H9 (cell line): ENCODE results near the gene HDLBP. TPM values are rescaled to one million over a fixed set of nuclear protein-coding genes. Genes with fewer than 3 reads are reported as not detected.

ENCODE experiments used
- DNase-seq: peaks from one replicate; pipeline ENCODE4 v3.0.0-alpha.2; 2017
- H2AFZ ChIP-seq: one replicate; pipeline ENCODE4 v1.6.1; 2013; ENCODE audit warnings: mild to moderate bottlenecking, low read length, control low read depth, moderate library complexity
- H2AK5ac ChIP-seq: 2 replicates; pipeline ENCODE4 v1.6.1; 2013; ENCODE audit warnings: low read length, control low read depth, mixed read lengths; ENCODE audit not compliant: insufficient read length
- H2BK120ac ChIP-seq: one replicate; pipeline ENCODE4 v1.6.1; 2013; ENCODE audit warnings: low read depth, mild to moderate bottlenecking, low read length, control low read depth, inconsistent platforms; ENCODE audit not compliant: poor library complexity, severe bottlenecking
- H2BK12ac ChIP-seq: 2 replicates; pipeline ENCODE4 v1.6.1; 2013; ENCODE audit warnings: low read length, control low read depth, mixed read lengths, low read depth; ENCODE audit not compliant: insufficient read length
- H2BK15ac ChIP-seq: 2 replicates; pipeline ENCODE4 v1.6.1; 2013; ENCODE audit warnings: low read depth, low read length, control low read depth
- H2BK20ac ChIP-seq: one replicate; pipeline ENCODE4 v1.6.1; 2013; ENCODE audit warnings: low read depth, mild to moderate bottlenecking, low read length, control low read depth, inconsistent platforms; ENCODE audit not compliant: poor library complexity, severe bottlenecking
- H2BK5ac ChIP-seq: 2 replicates; pipeline ENCODE4 v1.6.1; 2013; ENCODE audit warnings: low read length, control low read depth, mixed read lengths; ENCODE audit not compliant: insufficient read length
- H3K14ac ChIP-seq: 2 replicates; pipeline ENCODE4 v1.6.1; 2013; ENCODE audit warnings: low read length, control low read depth; ENCODE audit not compliant: insufficient read depth
- H3K18ac ChIP-seq: 2 replicates; pipeline ENCODE4 v1.6.1; 2013; ENCODE audit warnings: low read depth, mild to moderate bottlenecking, mixed read lengths, low read length, control low read depth; ENCODE audit not compliant: insufficient read length
- H3K23ac ChIP-seq: 2 replicates; pipeline ENCODE4 v1.6.1; 2013; ENCODE audit warnings: low read length, control low read depth, mixed read lengths, low read depth; ENCODE audit not compliant: insufficient read length
- H3K23me2 ChIP-seq: 2 replicates; pipeline ENCODE4 v1.6.1; 2013; ENCODE audit warnings: low read depth, mild to moderate bottlenecking, mixed read lengths, low read length, control low read depth; ENCODE audit not compliant: insufficient read length, poor library complexity, severe bottlenecking
- H3K27ac ChIP-seq: 2 replicates; pipeline ENCODE4 v1.5.1; 2013; ENCODE audit warnings: low read length, control low read depth, mixed read lengths, low read depth; ENCODE audit not compliant: insufficient read length
- H3K27me3 ChIP-seq: 2 replicates; pipeline ENCODE4 v1.6.1; 2013; ENCODE audit warnings: low read length, control low read depth, inconsistent platforms; ENCODE audit not compliant: insufficient read depth
- H3K4ac ChIP-seq: 2 replicates; pipeline ENCODE4 v1.6.1; 2013; ENCODE audit warnings: low read depth, mild to moderate bottlenecking, control low read depth, inconsistent platforms, low read length, moderate library complexity
- H3K4me1 ChIP-seq: 2 replicates; pipeline ENCODE4 v1.6.1; 2013; ENCODE audit warnings: low read length, control low read depth, inconsistent platforms; ENCODE audit not compliant: insufficient read depth
- H3K4me2 ChIP-seq: 2 replicates; pipeline ENCODE4 v1.6.1; 2013; ENCODE audit warnings: low read length, control low read depth, mixed read lengths; ENCODE audit not compliant: insufficient read length, insufficient read depth
- H3K56ac ChIP-seq: 2 replicates; pipeline ENCODE4 v1.6.1; 2013; ENCODE audit warnings: low read depth, mild to moderate bottlenecking, mixed read lengths, low read length, control low read depth; ENCODE audit not compliant: insufficient read length
- H3K79me1 ChIP-seq: 2 replicates; pipeline ENCODE4 v1.6.1; 2013; ENCODE audit warnings: low read depth, mild to moderate bottlenecking, moderate library complexity, low read length, control low read depth, inconsistent platforms; ENCODE audit not compliant: insufficient read depth, poor library complexity, severe bottlenecking
- H3K79me2 ChIP-seq: 2 replicates; pipeline ENCODE4 v1.6.1; 2013; ENCODE audit warnings: low read length, control low read depth, inconsistent platforms; ENCODE audit not compliant: insufficient read depth
- H3K9ac ChIP-seq: 2 replicates; pipeline ENCODE4 v1.6.1; 2013; ENCODE audit warnings: low read length, control low read depth, mixed read lengths; ENCODE audit not compliant: insufficient read length; ENCODE audit errors: extremely low read depth
- H3K9me3 ChIP-seq: one replicate; pipeline ENCODE4 v1.6.1; 2013; ENCODE audit warnings: low read depth, low read length, inconsistent platforms; ENCODE audit not compliant: control insufficient read depth
- H3T11ph ChIP-seq: one replicate; pipeline ENCODE4 v1.6.1; 2013; ENCODE audit warnings: mild to moderate bottlenecking, low read length, control low read depth, inconsistent platforms
- H4K20me1 ChIP-seq: one replicate; pipeline ENCODE4 v1.6.1; 2013; ENCODE audit not compliant: control insufficient read depth, insufficient read length, insufficient read depth
- H4K5ac ChIP-seq: 2 replicates; pipeline ENCODE4 v1.6.1; 2013; ENCODE audit warnings: low read depth, mild to moderate bottlenecking, mixed read lengths, low read length, control low read depth; ENCODE audit not compliant: insufficient read length
- H4K8ac ChIP-seq: replicated peaks from 2 replicates; pipeline ENCODE4 v1.6.1; 2013; ENCODE audit warnings: low read length, control low read depth, mixed read lengths, low read depth; ENCODE audit not compliant: insufficient read length
- H4K91ac ChIP-seq: 2 replicates; pipeline ENCODE4 v1.6.1; 2013; ENCODE audit warnings: low read depth, mild to moderate bottlenecking, moderate library complexity, mixed read lengths, low read length, control low read depth; ENCODE audit not compliant: insufficient read length
- H3K27ac Mint-ChIP-seq, 3 experiments: 2 replicates in 2 of 3; 3 replicates in 1 of 3; pipeline ENCODE4 v1.8.0; 2020 to 2021; ENCODE audit warnings: mixed read lengths in 3 of 3, mild to moderate bottlenecking in 1 of 3, moderate library complexity in 1 of 3
- H3K27me3 Mint-ChIP-seq: 2 replicates; pipeline ENCODE4 v1.8.0; 2021; ENCODE audit warnings: low read depth, mild to moderate bottlenecking, moderate library complexity, mixed read lengths
- H3K36me3 Mint-ChIP-seq, 3 experiments: 2 replicates in 2 of 3; 3 replicates in 1 of 3; pipeline ENCODE4 v1.8.0; 2020 to 2021; ENCODE audit warnings: low read depth in 3 of 3, mixed read lengths in 3 of 3; ENCODE audit not compliant: insufficient read depth in 1 of 3
- H3K4me1 Mint-ChIP-seq, 2 experiments: 2 replicates each; pipeline ENCODE4 v1.8.0; 2020; ENCODE audit warnings: mixed read lengths in 2 of 2
- H3K4me3 Mint-ChIP-seq, 2 experiments: 2 replicates in 1 of 2; 3 replicates in 1 of 2; pipeline ENCODE4 v1.8.0; 2020 to 2021; ENCODE audit warnings: mild to moderate bottlenecking in 2 of 2, mixed read lengths in 2 of 2, moderate library complexity in 1 of 2
- H3K9me3 Mint-ChIP-seq, 2 experiments: 2 replicates in 1 of 2; 3 replicates in 1 of 2; pipeline ENCODE4 v1.8.0; 2020; ENCODE audit warnings: mild to moderate bottlenecking in 2 of 2, mixed read lengths in 2 of 2, moderate library complexity in 1 of 2
- WGBS: extraction: QIAGEN DNeasy Blood & Tissue Kit; methylation state at CpG from one replicate; pipeline ENCODE4 v1.1.7; 2013; ENCODE audit warnings: missing lambda C conversion rate, low lambda C conversion rate, mixed read lengths; ENCODE audit not compliant: insufficient read length; ENCODE audit errors: extremely low coverage; 5-methylcytosine and 5-hydroxymethylcytosine counted together
- total RNA-seq: library from RNA; stranded (reverse); gene quantifications from 2 replicates; pipeline ENCODE4 v1.2.1, GENCODE V29; 2021
- TF ChIP-seq, protein P1 (sequence below): fragments of 200-600 bp; sonication (generic); conservative IDR thresholded peaks from 3 replicates; pipeline ENCODE4 v1.8.0; 2021; ENCODE audit warnings: antibody characterized with exemption, mild to moderate bottlenecking

HDLBP gene
- total RNA-seq, 1 experiment from 2014 or later: 364 TPM

DNA sequence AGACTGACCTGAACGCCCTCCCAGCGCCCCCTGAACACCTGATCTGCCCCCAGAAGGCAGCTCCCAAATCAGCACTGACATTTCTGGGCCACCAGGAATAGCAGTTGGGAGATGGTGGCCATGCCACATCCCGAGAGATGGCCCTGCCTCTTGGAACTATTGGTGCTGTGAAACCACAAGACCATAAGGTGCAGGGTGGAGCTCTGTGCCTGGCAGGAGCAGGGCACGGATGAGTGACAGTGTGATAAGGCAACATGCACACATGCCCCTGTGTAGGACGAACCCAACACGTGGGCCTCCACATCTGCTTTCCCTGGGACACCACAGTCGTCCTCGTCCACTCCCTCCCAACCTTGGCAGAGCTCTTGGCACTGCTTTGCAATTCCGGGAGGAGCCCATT is 100.1 kb downstream of the HDLBP start:
- H3K23me2 ChIP-seq: peaks cover 13% of the 10 kb centered on the region
- H3K9me3 ChIP-seq: no peaks in the 10 kb centered on the region
- Mint-ChIP-seq H3K4me3 (no peak overlapping the region), H3K27me3 (peaks cover 10% of the 10 kb centered on the region), H3K4me1 (peaks cover 28 to 38% of the 10 kb centered on the region in 2 experiments), H3K36me3 (peaks cover 0 to 4% (median 0%) of the 10 kb centered on the region in 3 experiments; a peak in 1 of 7 replicates), H3K9me3 (peaks cover 0 to 2% of the 10 kb centered on the region in 2 experiments; a peak in 1 of 5 replicates), H3K27ac (no peak overlapping the region; a peak in 1 of 7 replicates)
- no peak overlapping the region for H3K9ac ChIP-seq
- H3K56ac ChIP-seq: no peak overlapping the region
- no peak overlapping the region for H2BK5ac ChIP-seq
- H3K4ac ChIP-seq: no peak overlapping the region
- no peaks in the 10 kb centered on the region; the same call in 1 of the 2 replicates for H3K79me2 ChIP-seq
- H2BK12ac ChIP-seq: no peak overlapping the region
- no peak overlapping the region for H2AFZ ChIP-seq
- no peak overlapping the region for H3K4me2 ChIP-seq
- H4K20me1 ChIP-seq: peaks cover 2% of the 10 kb centered on the region
- H2BK15ac ChIP-seq: no peak overlapping the region
- no peak overlapping the region for H3T11ph ChIP-seq
- no peaks in the 10 kb centered on the region for H3K27me3 ChIP-seq
- H4K5ac ChIP-seq: no peak overlapping the region
- H2BK20ac ChIP-seq: no peak overlapping the region
- H2BK120ac ChIP-seq: no peak overlapping the region
- no peak overlapping the region for H3K18ac ChIP-seq
- H3K79me1 ChIP-seq: no peaks in the 10 kb centered on the region
- H3K14ac ChIP-seq: no peak overlapping the region
- DNase-seq: no peak
- TF ChIP-seq, protein P1, sequence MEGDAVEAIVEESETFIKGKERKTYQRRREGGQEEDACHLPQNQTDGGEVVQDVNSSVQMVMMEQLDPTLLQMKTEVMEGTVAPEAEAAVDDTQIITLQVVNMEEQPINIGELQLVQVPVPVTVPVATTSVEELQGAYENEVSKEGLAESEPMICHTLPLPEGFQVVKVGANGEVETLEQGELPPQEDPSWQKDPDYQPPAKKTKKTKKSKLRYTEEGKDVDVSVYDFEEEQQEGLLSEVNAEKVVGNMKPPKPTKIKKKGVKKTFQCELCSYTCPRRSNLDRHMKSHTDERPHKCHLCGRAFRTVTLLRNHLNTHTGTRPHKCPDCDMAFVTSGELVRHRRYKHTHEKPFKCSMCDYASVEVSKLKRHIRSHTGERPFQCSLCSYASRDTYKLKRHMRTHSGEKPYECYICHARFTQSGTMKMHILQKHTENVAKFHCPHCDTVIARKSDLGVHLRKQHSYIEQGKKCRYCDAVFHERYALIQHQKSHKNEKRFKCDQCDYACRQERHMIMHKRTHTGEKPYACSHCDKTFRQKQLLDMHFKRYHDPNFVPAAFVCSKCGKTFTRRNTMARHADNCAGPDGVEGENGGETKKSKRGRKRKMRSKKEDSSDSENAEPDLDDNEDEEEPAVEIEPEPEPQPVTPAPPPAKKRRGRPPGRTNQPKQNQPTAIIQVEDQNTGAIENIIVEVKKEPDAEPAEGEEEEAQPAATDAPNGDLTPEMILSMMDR: no peak
- no CpG with 5 or more reads among the region's 9 CpGs for WGBS
- no peak overlapping the region for H3K23ac ChIP-seq
- no peak overlapping the region for H3K27ac ChIP-seq
- H2AK5ac ChIP-seq: no peak overlapping the region
- H3K4me1 ChIP-seq: peaks cover 4% of the 10 kb centered on the region; the same call in 1 of the 2 replicates
- no peak overlapping the region for H4K8ac ChIP-seq
- no peak overlapping the region for H4K91ac ChIP-seq
